WTC11 (cell line): ENCODE results near the gene PLBD2.

ENCODE experiments used
- AR ChIP-seq: fragments of 250-450 bp; sonication (Bioruptor Pico); IDR thresholded peaks from 2 replicates; pipeline ENCODE4 v1.9.0; 2021; ENCODE audit warnings: mild to moderate bottlenecking
- ATF1 ChIP-seq: sonication (generic); formaldehyde crosslinking; IDR thresholded peaks from 2 replicates; pipeline ENCODE4 v1.8.1; 2023; ENCODE audit warnings: mild to moderate bottlenecking, moderate library complexity, missing genetic modification reagents
- ATF3 ChIP-seq: sonication (generic); formaldehyde crosslinking; conservative IDR thresholded peaks from 2 replicates; pipeline ENCODE4 v1.8.1; 2022; ENCODE audit warnings: mild to moderate bottlenecking, missing genetic modification reagents
- CTCF ChIP-seq: fragments of 200-600 bp; IDR thresholded peaks from 2 replicates; pipeline ENCODE4 v1.8.0; 2022; ENCODE audit warnings: antibody characterized with exemption
- IRF2 ChIP-seq: sonication (generic); formaldehyde crosslinking; IDR thresholded peaks from 2 replicates; pipeline ENCODE4 v1.8.0; 2022; ENCODE audit warnings: low read depth, missing genetic modification reagents, borderline replicate concordance
- MAX ChIP-seq: sonication (generic); formaldehyde crosslinking; IDR thresholded peaks from 2 replicates; pipeline ENCODE4 v1.8.0; 2022; ENCODE audit warnings: mild to moderate bottlenecking, missing genetic modification reagents
- NR2C2 ChIP-seq: sonication (generic); formaldehyde crosslinking; IDR thresholded peaks from 2 replicates; pipeline ENCODE4 v1.8.0; 2022; ENCODE audit warnings: mild to moderate bottlenecking, missing genetic modification reagents
- NR3C1 ChIP-seq: sonication (generic); formaldehyde crosslinking; conservative IDR thresholded peaks from 2 replicates; pipeline ENCODE4 v1.8.1; 2023; ENCODE audit warnings: low read depth, mild to moderate bottlenecking, missing genetic modification reagents
- TEAD1 ChIP-seq: sonication (generic); formaldehyde crosslinking; IDR thresholded peaks from 2 replicates; pipeline ENCODE4 v1.8.0; 2022; ENCODE audit warnings: mild to moderate bottlenecking, missing genetic modification reagents
- ZNF263 ChIP-seq: sonication (generic); formaldehyde crosslinking; IDR thresholded peaks from 2 replicates; pipeline ENCODE4 v1.8.1; 2022; ENCODE audit warnings: low read depth, mild to moderate bottlenecking, moderate library complexity, missing genetic modification reagents
- ZNF281 ChIP-seq: sonication (generic); formaldehyde crosslinking; IDR thresholded peaks from 2 replicates; pipeline ENCODE4 v1.8.0; 2023; ENCODE audit warnings: mild to moderate bottlenecking, missing genetic modification reagents
- ZNF396 ChIP-seq: fragments of 250-450 bp; sonication (Bioruptor Pico); IDR thresholded peaks from 2 replicates; pipeline ENCODE4 v1.8.0; 2021; ENCODE audit warnings: mild to moderate bottlenecking, moderate library complexity, borderline replicate concordance

GRCh38 chr12:113368331-113368730 is 9.9 kb downstream of the PLBD2 start:
- TF ChIP-seq ZNF281 (CRISPR knock-in tag) (no peak), CTCF (no peak), NR3C1 (CRISPR knock-in tag) (no peak), NR2C2 (CRISPR knock-in tag) (no peak), ZNF263 (CRISPR knock-in tag) (no peak), ATF1 (CRISPR knock-in tag) (no peak), ATF3 (CRISPR knock-in tag) (no peak), AR (CRISPR knock-in tag) (no peak), ZNF396 (CRISPR knock-in tag) (no peak), MAX (no peak), IRF2 (CRISPR knock-in tag) (no peak), TEAD1 (CRISPR knock-in tag) (no peak)
